Fibroblast of lung (primary cell): ENCODE results near the gene LATS2. TPM values are rescaled to one million over a fixed set of nuclear protein-coding genes. Genes with fewer than 3 reads are reported as not detected.

ENCODE experiments used
- DNase-seq, 2 donors: peaks; one replicate each; pipeline versions ENCODE4 v3.0.0 to v3.0.0-alpha.2; 2010; ENCODE audit warnings: low read depth in 2 of 2
- H2AFZ ChIP-seq: 2 replicates; pipeline ENCODE4 v1.5.1; 2012; ENCODE audit warnings: low read length, control low read depth, inconsistent platforms
- H3K27ac ChIP-seq: 2 replicates; pipeline ENCODE4 v1.5.1; 2011; ENCODE audit warnings: low read length, control low read depth; ENCODE audit not compliant: insufficient read depth
- H3K27me3 ChIP-seq: 2 replicates; pipeline ENCODE4 v1.5.1; 2011; ENCODE audit warnings: mild to moderate bottlenecking, low read length; ENCODE audit not compliant: control insufficient read depth, insufficient read depth
- H3K36me3 ChIP-seq: 2 replicates; pipeline ENCODE4 v1.5.1; 2011; ENCODE audit warnings: low read length; ENCODE audit not compliant: control insufficient read depth, insufficient read depth
- H3K4me1 ChIP-seq: 2 replicates; pipeline ENCODE4 v1.5.1; 2011; ENCODE audit warnings: low read length; ENCODE audit not compliant: control insufficient read depth, insufficient read depth; ENCODE audit errors: extremely low read depth
- H3K4me2 ChIP-seq: 2 replicates; pipeline ENCODE4 v1.5.1; 2011; ENCODE audit warnings: low read length, control low read depth; ENCODE audit not compliant: insufficient read depth; ENCODE audit errors: extremely low read depth
- H3K4me3 ChIP-seq, 4 experiments: fragments of 200-600 bp in 1 of 4; sonication (generic) in 1 of 4; replicated peaks in 1 of 4; 2 replicates each; pipeline ENCODE4 v1.5.1; 2011 to 2016; ENCODE audit warnings: low read length in 4 of 4, low read depth in 3 of 4, mild to moderate bottlenecking in 3 of 4, control low read depth in 2 of 4, inconsistent platforms in 1 of 4, mixed read lengths in 1 of 4; ENCODE audit not compliant: insufficient read depth in 1 of 4; ENCODE audit errors: control extremely low read depth in 1 of 4
- H3K79me2 ChIP-seq: 2 replicates; pipeline ENCODE4 v1.5.1; 2012; ENCODE audit warnings: mild to moderate bottlenecking, low read length, inconsistent platforms; ENCODE audit not compliant: control insufficient read depth, insufficient read depth
- H3K9ac ChIP-seq: 2 replicates; pipeline ENCODE4 v1.5.1; 2011; ENCODE audit warnings: mild to moderate bottlenecking, low read length, control low read depth; ENCODE audit not compliant: insufficient read depth
- H3K9me3 ChIP-seq: 2 replicates; pipeline ENCODE4 v1.5.1; 2012; ENCODE audit warnings: low read depth, low read length; ENCODE audit not compliant: control insufficient read depth, insufficient read depth
- H4K20me1 ChIP-seq: 2 replicates; pipeline ENCODE4 v1.5.1; 2011; ENCODE audit warnings: low read length; ENCODE audit not compliant: control insufficient read depth, insufficient read depth; ENCODE audit errors: extremely low read depth
- EZH2 ChIP-seq: IDR thresholded peaks from 2 replicates; pipeline ENCODE4 v1.5.1; 2012; ENCODE audit warnings: low read length, control low read depth, mild to moderate bottlenecking; ENCODE audit errors: missing control alignments
- polyA plus RNA-seq, 2 donors: library from polyadenylated mRNA; depleted of rRNA in 1 of 2; stranded (reverse) in 1 of 2; unstranded in 1 of 2; fragments of >200 nt; gene quantifications; 2 replicates each; pipeline ENCODE4 v1.2.1, GENCODE V29; 2011 to 2012; ENCODE audit warnings: missing spikeins in 1 of 2
- total RNA-seq: library from RNA; depleted of rRNA; stranded (reverse); fragments of >200 nt; gene quantifications from 2 replicates; pipeline ENCODE4 v1.2.1, GENCODE V29; 2014
- TF ChIP-seq, protein P1 (sequence below), 2 donors: IDR thresholded peaks in 1 of 2; conservative IDR thresholded peaks in 1 of 2; 1 replicate in 1 of 2; 2 replicates in 1 of 2; pipeline ENCODE4 v1.5.1; 2011 to 2012; ENCODE audit warnings: low read length in 2 of 2, control low read depth in 1 of 2, inconsistent platforms in 1 of 2, low read depth in 1 of 2, mild to moderate bottlenecking in 1 of 2

LATS2 gene
- total and polyA plus RNA-seq, 2 donors (not counting 1 experiment from before 2014, with no cell fraction given), result 16.2 to 32.0 TPM

DNA sequence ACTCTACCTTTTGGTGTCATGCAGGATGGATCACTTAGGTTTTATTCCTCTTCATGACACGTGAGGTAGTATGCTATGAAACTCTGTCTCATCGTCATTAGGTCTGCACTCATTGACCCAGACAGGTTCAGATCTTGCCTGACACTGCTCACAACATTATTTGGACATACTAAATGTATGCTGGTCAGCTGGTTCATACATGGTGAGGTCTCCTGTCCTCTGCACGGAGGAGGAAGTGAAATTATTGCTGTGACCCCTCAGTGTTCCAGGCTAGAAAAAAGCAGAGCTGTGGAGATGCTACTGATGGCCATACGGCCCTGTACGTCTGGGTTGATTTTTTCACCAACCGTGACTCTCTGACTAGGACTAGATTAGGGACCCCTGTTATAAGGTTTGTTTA is 35.8 kb downstream of the LATS2 start:
- no peaks in the 10 kb centered on the region for H3K4me1 ChIP-seq
- no peak for TF ChIP-seq EZH2
- TF ChIP-seq, protein P1, sequence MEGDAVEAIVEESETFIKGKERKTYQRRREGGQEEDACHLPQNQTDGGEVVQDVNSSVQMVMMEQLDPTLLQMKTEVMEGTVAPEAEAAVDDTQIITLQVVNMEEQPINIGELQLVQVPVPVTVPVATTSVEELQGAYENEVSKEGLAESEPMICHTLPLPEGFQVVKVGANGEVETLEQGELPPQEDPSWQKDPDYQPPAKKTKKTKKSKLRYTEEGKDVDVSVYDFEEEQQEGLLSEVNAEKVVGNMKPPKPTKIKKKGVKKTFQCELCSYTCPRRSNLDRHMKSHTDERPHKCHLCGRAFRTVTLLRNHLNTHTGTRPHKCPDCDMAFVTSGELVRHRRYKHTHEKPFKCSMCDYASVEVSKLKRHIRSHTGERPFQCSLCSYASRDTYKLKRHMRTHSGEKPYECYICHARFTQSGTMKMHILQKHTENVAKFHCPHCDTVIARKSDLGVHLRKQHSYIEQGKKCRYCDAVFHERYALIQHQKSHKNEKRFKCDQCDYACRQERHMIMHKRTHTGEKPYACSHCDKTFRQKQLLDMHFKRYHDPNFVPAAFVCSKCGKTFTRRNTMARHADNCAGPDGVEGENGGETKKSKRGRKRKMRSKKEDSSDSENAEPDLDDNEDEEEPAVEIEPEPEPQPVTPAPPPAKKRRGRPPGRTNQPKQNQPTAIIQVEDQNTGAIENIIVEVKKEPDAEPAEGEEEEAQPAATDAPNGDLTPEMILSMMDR (conservative IDR thresholded peaks at IDR 0.05 in 1 of 2, IDR thresholded peaks at IDR 0.05 in 1 of 2; ENCODE audit: low read depth in 1 of 2, low read length in 2 of 2), result no peak
- H3K27ac ChIP-seq, result no peak overlapping the region
- DNase-seq, result no peak
- H4K20me1 ChIP-seq, result peaks cover 4% of the 10 kb centered on the region
- H3K4me3 ChIP-seq, result no peak overlapping the region
- H2AFZ ChIP-seq, result no peak overlapping the region
- no peaks in the 10 kb centered on the region for H3K9me3 ChIP-seq
- no peaks in the 10 kb centered on the region for H3K36me3 ChIP-seq
- H3K9ac ChIP-seq, result no peak overlapping the region
- no peaks in the 10 kb centered on the region for H3K27me3 ChIP-seq
- H3K79me2 ChIP-seq, result peaks cover 85% of the 10 kb centered on the region
- H3K4me2 ChIP-seq, result no peak overlapping the region

DNA sequence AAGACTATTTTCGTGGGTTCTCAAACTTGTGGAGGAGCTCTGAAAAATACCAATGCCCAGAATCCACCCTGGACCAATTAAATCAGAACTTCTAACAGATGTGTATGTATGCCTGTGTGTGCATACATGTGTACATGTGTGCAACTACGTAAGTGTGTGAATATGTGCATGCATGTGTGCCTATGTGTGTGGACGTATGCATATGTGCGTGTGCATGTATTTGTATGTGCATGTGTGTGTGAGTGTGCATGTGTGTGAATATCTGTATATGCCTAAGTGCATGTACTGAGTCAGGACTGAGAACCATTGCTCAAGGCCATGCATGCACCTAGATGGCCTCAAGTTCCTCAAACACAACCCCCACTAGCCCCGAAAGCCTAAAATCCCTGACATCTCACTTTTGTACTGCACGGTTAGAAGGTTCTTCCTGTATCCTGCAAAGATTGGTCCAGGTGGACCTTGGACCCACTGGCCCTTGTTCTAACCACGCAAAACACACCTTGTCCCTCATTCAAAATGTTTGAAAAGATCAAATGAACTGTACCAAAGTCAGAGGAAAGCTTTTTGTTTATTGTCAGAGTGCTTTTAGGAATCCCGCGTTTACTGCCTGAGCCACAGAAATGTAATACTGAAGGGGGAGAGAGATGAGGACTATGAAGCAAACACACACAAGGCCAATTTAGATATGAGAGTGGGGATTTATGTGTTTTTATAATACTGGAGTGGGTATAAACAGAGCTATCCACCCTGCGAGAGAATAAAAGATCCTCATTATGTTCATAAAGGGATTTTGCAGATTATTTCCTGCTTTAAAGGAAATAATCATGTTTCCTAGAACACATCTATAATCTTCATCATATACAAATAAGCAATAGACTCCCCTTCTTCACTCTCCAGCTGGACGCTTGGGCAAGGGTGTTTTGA is 39.1 kb downstream of the LATS2 start:
- peaks cover 4% of the 10 kb centered on the region for H4K20me1 ChIP-seq
- H3K4me2 ChIP-seq, result no peak overlapping the region
- no peaks in the 10 kb centered on the region for H3K9me3 ChIP-seq

DNA sequence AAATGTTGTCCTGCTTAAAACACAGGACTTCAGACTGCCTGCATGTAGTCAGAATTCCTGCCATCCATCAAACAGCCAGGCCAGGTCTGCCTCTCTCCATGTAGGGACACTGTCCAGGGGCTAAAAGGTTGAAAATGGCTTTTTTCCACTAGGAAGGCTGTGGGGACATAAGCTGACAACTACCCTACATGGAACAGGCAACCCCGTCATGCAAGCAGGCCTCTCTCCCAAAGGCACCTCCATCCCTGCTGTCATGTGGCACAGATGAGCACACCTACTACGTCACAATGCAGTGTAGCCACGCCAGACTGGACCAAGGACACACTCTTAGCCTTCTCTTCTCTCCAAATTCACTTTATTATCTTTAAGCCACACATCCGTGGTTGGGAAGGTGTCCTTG is 40.8 kb downstream of the LATS2 start:
- Histone ChIP-seq H3K4me2 (no peak overlapping the region), H3K79me2 (peaks cover 77% of the 10 kb centered on the region), H3K27me3 (no peaks in the 10 kb centered on the region), H3K27ac (no peak overlapping the region), H4K20me1 (peaks cover 4% of the 10 kb centered on the region), H3K9ac (no peak overlapping the region), H3K4me3 (no peak overlapping the region), H3K9me3 (no peaks in the 10 kb centered on the region), H3K4me1 (peaks cover 15% of the 10 kb centered on the region), H3K36me3 (no peaks in the 10 kb centered on the region), H2AFZ (no peak overlapping the region)
- TF ChIP-seq EZH2, result no peak
- TF ChIP-seq, protein P1 (conservative IDR thresholded peaks at IDR 0.05 in 1 of 2, IDR thresholded peaks at IDR 0.05 in 1 of 2; ENCODE audit: low read depth in 1 of 2, low read length in 2 of 2), result no peak
- no peak for DNase-seq

More for the DNA sequence above, 39.1 kb downstream of the LATS2 start:
- no peaks in the 10 kb centered on the region for H3K36me3 ChIP-seq
- H3K27ac ChIP-seq, result no peak overlapping the region
- TF ChIP-seq EZH2, result no peak
- TF ChIP-seq, protein P1 (conservative IDR thresholded peaks at IDR 0.05 in 1 of 2, IDR thresholded peaks at IDR 0.05 in 1 of 2; ENCODE audit: low read depth in 1 of 2, low read length in 2 of 2), result no peak
- no peak for DNase-seq
- peaks cover 6% of the 10 kb centered on the region for H3K4me1 ChIP-seq
- H3K4me3 ChIP-seq, result no peak overlapping the region
- peaks cover 81% of the 10 kb centered on the region for H3K79me2 ChIP-seq
- H2AFZ ChIP-seq, result no peak overlapping the region
- H3K27me3 ChIP-seq, result no peaks in the 10 kb centered on the region
- no peak overlapping the region for H3K9ac ChIP-seq
